RWPE2 (cell line): Measurements from ENCODE around the gene CRLF1.

Experiments used
- ATAC-seq: fragments of 200-7000 bp; cut with Tn5 transposase; 3 replicates; pipeline ENCODE4 v1.9.1; 2021; ENCODE audit warnings: low read depth
- DNase-seq: peaks from one replicate; pipeline ENCODE4 v3.0.0-alpha.2; 2020; ENCODE audit warnings: low spot score
- H3K27ac ChIP-seq: fragments of 450-650 bp; 2 replicates; pipeline ENCODE4 v1.5.1; 2017; ENCODE audit warnings: mild to moderate bottlenecking; ENCODE audit not compliant: poor library complexity, severe bottlenecking
- H3K27me3 ChIP-seq: fragments of 250-450 bp; sonication (Bioruptor Pico); 2 replicates; pipeline ENCODE4 v1.5.1; 2021; ENCODE audit warnings: mild to moderate bottlenecking, moderate library complexity; ENCODE audit not compliant: insufficient read depth, poor library complexity, severe bottlenecking
- H3K36me3 ChIP-seq: fragments of 250-450 bp; sonication (Bioruptor Pico); 2 replicates; pipeline ENCODE4 v1.5.1; 2020; ENCODE audit warnings: low read depth, mild to moderate bottlenecking, moderate library complexity
- H3K4me1 ChIP-seq: fragments of 250-450 bp; sonication (Bioruptor Pico); 2 replicates; pipeline ENCODE4 v1.5.1; 2021; ENCODE audit warnings: mild to moderate bottlenecking, moderate library complexity; ENCODE audit not compliant: insufficient read depth, poor library complexity, severe bottlenecking
- H3K4me3 ChIP-seq: fragments of 250-450 bp; sonication (Bioruptor Pico); 2 replicates; pipeline ENCODE4 v1.5.1; 2021; ENCODE audit warnings: mild to moderate bottlenecking, moderate library complexity; ENCODE audit not compliant: severe bottlenecking
- H3K9me3 ChIP-seq: fragments of 250-450 bp; sonication (Bioruptor Pico); 2 replicates; pipeline ENCODE4 v1.5.1; 2021; ENCODE audit warnings: mild to moderate bottlenecking, moderate library complexity; ENCODE audit not compliant: severe bottlenecking
- TF ChIP-seq, protein P1 (sequence below): fragments of 450-650 bp; IDR thresholded peaks from one replicate; pipeline ENCODE4 v1.5.1; 2017; ENCODE audit warnings: mild to moderate bottlenecking, moderate library complexity; ENCODE audit not compliant: poor library complexity, severe bottlenecking

The CRLF1 gene

DNA sequence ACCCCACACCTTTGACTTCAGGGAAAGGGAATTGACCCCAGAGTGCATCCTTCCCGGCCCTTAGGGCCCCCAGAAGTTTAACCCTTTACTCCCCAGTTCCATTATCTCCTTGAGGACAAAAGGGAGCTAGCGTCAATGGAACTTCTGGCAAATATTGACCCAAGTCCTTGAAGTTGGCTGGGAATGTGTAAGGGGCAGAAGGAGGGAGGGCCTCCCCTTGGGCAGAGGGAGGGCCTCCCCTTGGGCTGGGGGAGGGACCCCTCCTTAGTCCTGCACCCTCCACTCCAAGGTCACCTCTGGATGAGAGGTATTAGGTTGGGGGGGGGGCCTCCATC is 3.1 kb upstream of the CRLF1 start:
- Histone ChIP-seq H3K27me3 (peaks cover 91% of the 10 kb centered on the region), H3K4me1 (peaks cover 8% of the 10 kb centered on the region)
- no peak for DNase-seq

DNA sequence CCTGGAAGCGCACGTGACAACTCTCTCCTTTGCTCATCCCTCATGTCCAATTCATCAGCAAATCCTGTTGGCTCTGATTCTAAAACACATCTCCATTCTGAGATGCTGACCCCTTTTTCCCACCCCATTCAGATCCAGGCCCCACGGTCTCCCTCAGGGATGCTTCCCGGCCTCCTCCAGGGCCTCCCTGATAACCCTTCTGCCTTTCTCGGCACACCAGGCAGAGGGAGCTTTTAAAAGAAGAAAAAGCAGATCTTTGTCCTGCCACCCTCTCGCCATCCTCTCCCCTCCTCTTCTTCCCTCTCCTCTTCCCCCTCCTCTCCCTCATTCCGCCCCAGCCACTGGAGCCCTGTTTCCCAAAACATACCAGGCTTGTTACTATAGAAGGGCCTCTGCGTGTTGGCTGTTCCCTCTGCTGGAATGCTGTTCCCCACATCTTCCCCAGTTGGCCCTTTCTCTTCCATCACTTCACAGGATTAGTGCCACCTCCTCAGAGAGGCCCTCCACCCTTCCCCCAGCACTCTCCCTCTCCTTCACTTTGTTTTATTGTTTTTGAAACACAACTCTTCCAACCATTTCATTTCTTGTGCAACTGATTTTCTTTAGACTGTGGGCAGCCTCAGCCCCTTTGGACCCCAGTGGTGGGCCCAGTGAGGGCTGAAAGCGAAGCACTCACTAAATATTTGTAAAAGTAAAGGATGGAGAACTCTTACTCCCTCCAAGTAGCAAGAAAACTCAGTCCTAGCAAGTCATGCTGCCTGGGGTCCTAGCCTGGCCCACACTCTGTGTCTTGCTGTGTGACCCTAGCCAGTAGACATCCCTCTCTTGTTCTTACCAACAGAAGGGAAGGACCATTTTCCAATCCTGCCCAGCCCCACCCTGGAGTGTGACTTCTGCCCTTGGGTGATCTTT is 2.5 kb upstream of the CRLF1 start:
- Histone ChIP-seq H3K4me1 (peaks cover 8% of the 10 kb centered on the region), H3K27me3 (peaks cover 85% of the 10 kb centered on the region), H3K4me3 (no peak overlapping the region), H3K36me3 (no peaks in the 10 kb centered on the region), H3K9me3 (no peaks in the 10 kb centered on the region), H3K27ac (no peak overlapping the region)
- TF ChIP-seq, protein P1, sequence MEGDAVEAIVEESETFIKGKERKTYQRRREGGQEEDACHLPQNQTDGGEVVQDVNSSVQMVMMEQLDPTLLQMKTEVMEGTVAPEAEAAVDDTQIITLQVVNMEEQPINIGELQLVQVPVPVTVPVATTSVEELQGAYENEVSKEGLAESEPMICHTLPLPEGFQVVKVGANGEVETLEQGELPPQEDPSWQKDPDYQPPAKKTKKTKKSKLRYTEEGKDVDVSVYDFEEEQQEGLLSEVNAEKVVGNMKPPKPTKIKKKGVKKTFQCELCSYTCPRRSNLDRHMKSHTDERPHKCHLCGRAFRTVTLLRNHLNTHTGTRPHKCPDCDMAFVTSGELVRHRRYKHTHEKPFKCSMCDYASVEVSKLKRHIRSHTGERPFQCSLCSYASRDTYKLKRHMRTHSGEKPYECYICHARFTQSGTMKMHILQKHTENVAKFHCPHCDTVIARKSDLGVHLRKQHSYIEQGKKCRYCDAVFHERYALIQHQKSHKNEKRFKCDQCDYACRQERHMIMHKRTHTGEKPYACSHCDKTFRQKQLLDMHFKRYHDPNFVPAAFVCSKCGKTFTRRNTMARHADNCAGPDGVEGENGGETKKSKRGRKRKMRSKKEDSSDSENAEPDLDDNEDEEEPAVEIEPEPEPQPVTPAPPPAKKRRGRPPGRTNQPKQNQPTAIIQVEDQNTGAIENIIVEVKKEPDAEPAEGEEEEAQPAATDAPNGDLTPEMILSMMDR = no peak
- DNase-seq (no peak), ATAC-seq (no peak)

More for the DNA sequence above, 3.1 kb upstream of the CRLF1 start:
- Histone ChIP-seq H3K27ac (no peak overlapping the region), H3K9me3 (no peaks in the 10 kb centered on the region), H3K36me3 (no peaks in the 10 kb centered on the region), H3K4me3 (no peak overlapping the region)
- TF ChIP-seq, protein P1 = no peak
- no peak for ATAC-seq

DNA sequence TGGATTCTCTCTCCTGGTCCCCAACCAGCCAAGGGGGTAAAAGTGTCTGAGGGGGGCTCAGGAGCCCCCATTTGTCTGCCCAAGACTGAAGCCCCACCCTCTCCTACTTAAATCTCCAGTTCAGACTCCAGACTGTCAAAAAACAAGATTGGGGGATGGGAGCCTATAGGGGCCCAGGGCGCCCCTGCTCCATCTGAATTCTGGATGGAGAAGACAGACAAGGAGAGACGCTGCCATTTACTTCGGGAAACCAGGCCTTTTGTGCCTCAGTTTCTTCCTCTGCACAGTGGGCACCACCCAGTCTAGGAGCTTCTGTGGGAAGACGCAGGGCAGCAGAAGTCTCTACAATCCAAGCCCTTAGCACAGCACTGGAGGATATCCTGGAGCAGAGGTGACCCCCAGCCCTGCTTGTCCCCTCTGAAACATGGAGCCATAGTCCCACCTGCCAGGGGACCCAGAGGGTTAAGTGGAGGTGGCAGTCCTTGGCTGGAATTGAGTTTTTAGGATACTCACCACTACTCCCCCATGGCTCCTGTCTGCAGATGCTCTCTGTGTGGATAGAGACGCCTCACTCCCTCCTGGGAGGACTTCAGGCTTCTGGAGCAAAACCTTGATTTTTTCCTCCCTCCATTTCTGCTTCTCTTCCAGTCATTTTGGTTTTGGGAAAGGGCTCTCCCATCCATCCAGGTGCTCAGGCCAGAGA is 1.7 kb upstream of the CRLF1 start:
- Histone ChIP-seq H3K27ac (no peak overlapping the region), H3K9me3 (no peaks in the 10 kb centered on the region), H3K4me3 (no peak overlapping the region), H3K4me1 (peaks cover 8% of the 10 kb centered on the region), H3K27me3 (peaks cover 77% of the 10 kb centered on the region), H3K36me3 (no peaks in the 10 kb centered on the region)
- ATAC-seq (no peak), DNase-seq (no peak)
- TF ChIP-seq, protein P1 = no peak

DNA sequence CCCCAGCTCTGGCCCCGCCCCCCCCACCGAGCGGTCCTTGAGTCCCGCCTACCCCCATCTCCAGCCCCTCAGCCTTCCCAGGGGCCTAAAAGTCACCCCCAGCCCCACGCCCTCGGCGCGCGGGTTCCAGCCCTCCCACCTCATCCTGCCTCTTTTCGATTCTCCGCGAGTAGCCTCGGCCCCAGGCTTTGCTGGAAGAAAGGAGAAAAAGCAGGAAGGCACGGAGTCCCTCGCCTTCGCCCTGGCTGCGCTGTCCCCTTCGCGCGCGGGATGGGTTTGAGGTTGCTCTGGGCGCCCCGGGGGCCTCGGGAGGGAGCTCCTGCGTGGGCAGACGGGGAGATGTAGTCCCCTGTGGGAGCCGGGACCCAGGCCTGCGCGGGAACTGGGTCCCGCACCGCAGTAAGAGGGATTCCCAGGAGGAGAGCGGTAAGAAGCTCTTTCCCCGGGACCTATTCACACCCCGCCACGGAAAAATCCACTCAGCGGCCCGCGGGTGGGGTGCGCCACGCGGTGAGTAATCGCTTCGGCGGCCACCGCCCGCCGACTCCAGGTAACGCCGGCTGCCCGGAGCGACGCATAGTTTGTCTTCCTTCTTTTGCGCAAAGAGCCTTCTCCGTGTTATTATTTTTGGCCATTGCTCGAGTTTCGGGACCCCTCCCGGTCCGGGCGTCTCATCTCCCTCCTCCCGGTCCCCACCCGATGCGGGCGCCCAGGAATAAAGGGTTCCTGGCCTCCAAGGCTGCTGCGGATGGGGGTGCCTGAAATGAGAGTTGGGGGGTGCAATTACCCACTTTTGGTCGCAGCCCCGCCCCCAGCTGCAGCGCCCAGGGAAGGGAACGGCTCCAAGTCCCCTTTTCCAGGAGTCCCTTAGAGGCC is 865 bp upstream of the CRLF1 start:
- Histone ChIP-seq H3K4me1 (peaks cover 8% of the 10 kb centered on the region), H3K27ac (no peak overlapping the region), H3K27me3 (peaks cover 69% of the 10 kb centered on the region), H3K4me3 (peak overlapping the region; percentile 11), H3K36me3 (no peaks in the 10 kb centered on the region), H3K9me3 (no peaks in the 10 kb centered on the region)
- TF ChIP-seq, protein P1 = no peak
- peak; percentile 4; the same call in 1 of the 3 replicates for ATAC-seq
- peak; percentile 52 for DNase-seq
